GM12874 (cell line): ENCODE measurements around the gene MFAP3.

ENCODE experiments used
- CTCF ChIP-seq: IDR thresholded peaks from 2 replicates; pipeline ENCODE4 v1.5.1; 2011; ENCODE audit warnings: low read depth, mild to moderate bottlenecking, control low read depth, low read length, moderate library complexity; ENCODE audit not compliant: insufficient read depth

MFAP3 gene

DNA sequence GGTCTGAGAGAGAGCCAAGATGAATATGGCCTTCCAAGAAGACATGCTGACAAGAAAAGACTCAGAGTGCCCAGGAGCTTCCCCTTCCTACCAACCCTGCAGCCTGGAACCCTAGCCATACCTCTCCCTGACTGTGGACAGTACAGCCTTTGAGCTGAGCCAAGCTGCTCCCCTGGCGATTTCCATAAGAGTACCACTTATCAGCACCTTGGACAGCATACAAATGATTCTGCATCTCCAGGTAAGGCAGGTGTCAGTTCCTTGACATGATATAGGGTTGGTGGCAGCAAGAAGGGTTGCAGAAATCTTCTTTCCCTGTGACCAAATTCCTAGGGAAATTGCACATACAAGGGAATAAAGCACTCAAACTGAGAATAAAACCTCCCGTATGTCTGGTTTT lies 58.3 kb downstream of the MFAP3 start:
- no peak for TF ChIP-seq CTCF

- no peak for TF ChIP-seq CTCF
These were observed 59.7 kb downstream of the MFAP3 start for GRCh38 chr5:154098465-154098864.

DNA sequence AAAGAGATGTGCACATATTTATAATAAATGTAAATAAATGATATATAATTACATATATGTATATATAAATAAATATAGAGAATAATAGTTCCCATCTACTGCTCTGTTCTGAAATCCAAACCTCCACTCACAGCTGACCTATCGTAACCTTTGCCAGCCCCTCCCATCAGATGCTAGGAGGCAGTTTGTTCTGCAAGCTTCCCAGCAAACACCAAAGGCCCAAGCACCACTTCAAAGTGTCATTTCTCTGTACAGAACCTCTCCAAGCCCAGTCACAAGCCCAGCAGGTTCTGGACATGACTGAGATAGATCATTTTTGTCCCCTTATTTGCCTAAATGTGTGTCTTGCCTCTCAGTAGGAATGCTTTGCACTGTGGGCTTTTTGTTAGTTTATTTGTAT lies 62.4 kb downstream of the MFAP3 start:
- TF ChIP-seq CTCF: no peak

- no peak for TF ChIP-seq CTCF
These were observed 64.5 kb downstream of the MFAP3 start for GRCh38 chr5:154103233-154103632.
